ENCODE measurements around the gene SH3BGRL2.

DNA sequence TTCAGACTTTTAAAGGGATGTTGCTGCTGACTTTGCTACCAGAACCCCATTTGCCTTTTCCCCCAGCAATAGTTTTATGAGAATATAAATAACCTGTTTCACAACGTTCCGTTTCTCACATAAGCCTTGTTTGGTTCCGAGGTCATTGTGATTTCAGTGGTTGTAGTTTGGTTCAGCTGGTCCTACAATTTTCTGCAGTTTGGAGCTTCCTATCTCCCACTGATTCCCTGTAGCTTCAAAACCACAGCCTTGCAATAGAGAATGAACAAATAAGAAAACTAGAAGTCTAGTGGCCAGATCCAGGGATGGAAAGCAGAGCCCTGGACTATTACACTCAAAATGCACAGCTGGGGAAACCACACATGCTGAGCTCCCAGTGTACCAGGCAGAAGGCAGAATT lies 24.1 kb upstream of the SH3BGRL2 start:
- TF ChIP-seq, protein P1, sequence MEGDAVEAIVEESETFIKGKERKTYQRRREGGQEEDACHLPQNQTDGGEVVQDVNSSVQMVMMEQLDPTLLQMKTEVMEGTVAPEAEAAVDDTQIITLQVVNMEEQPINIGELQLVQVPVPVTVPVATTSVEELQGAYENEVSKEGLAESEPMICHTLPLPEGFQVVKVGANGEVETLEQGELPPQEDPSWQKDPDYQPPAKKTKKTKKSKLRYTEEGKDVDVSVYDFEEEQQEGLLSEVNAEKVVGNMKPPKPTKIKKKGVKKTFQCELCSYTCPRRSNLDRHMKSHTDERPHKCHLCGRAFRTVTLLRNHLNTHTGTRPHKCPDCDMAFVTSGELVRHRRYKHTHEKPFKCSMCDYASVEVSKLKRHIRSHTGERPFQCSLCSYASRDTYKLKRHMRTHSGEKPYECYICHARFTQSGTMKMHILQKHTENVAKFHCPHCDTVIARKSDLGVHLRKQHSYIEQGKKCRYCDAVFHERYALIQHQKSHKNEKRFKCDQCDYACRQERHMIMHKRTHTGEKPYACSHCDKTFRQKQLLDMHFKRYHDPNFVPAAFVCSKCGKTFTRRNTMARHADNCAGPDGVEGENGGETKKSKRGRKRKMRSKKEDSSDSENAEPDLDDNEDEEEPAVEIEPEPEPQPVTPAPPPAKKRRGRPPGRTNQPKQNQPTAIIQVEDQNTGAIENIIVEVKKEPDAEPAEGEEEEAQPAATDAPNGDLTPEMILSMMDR (IDR thresholded peaks at IDR 0.05): no peak
- no peak for TF ChIP-seq POLR2A (IDR thresholded peaks at IDR 0.05)

All from prostate gland (tissue), 2 donors.